K562 (cell line): ENCODE data around the gene GNPAT. TPM values are rescaled to one million over a fixed set of nuclear protein-coding genes. Genes with fewer than 3 reads are reported as not detected.

Experiments
- ATAC-seq: fragments of 200-7000 bp; cut with Tn5 transposase; 3 replicates; pipeline ENCODE4 v1.9.1; 2020; ENCODE audit warnings: moderate library complexity
- BruUV-seq: library from RNA; stranded (reverse); fragments of 400-500 nt; replicated peaks from 2 replicates; lab custom pipeline; 2021; lab: Mats Ljungman, UMichigan
- CTCF ChIA-PET: fragments of 300-600 bp; formaldehyde crosslinking; extraction: SDS; loops from one replicate; lab custom pipeline; 2021; ENCODE audit warnings: low intra/inter-chr PET ratio; lab: Yijun Ruan, JAX
- POLR2A ChIA-PET: fragments of 300-600, 350-650 bp; sonication (Branson Sonifier 250); formaldehyde crosslinking; extraction: SDS; loops from one replicate; lab custom pipeline; 2021; ENCODE audit warnings: antibody characterized with exemption, inconsistent platforms; lab: Yijun Ruan, JAX
- DNase-seq, 4 experiments: peaks; one replicate each; pipeline versions ENCODE4 v3.0.0 to v3.0.0-alpha.2; 2011 to 2018; ENCODE audit warnings: low spot score in 3 of 4, mixed read lengths in 3 of 4; ENCODE audit errors: extremely low read depth in 1 of 4
- FAIRE-seq: peaks from 2 replicates; lab custom pipeline; 2011; peaks lifted over from hg19 to GRCh38; lab: Jason Lieb, UNC
- H2AFZ ChIP-seq: 2 replicates; pipeline ENCODE4 v1.6.0; 2011; ENCODE audit warnings: low read depth, low read length, control low read depth, inconsistent platforms
- H3K27ac ChIP-seq: fragments of 200-600 bp; 3 replicates; pipeline ENCODE4 v1.8.0; 2011; ENCODE audit warnings: low read depth, mild to moderate bottlenecking, control low read depth, inconsistent platforms, low read length, moderate library complexity, mixed read lengths; ENCODE audit errors: extremely low read depth
- H3K27me3 ChIP-seq, 2 experiments: fragments of 300-600 bp in 1 of 2; 2 replicates in 1 of 2; 3 replicates in 1 of 2; pipeline versions ENCODE4 v1.6.0 to v1.8.0; 2011; ENCODE audit warnings: inconsistent platforms in 2 of 2, low read length in 2 of 2, mild to moderate bottlenecking in 1 of 2, mixed read lengths in 1 of 2, moderate library complexity in 1 of 2; ENCODE audit not compliant: control insufficient read depth in 2 of 2, insufficient read depth in 2 of 2
- H3K36me3 ChIP-seq: fragments of 300-600 bp; 3 replicates; pipeline ENCODE4 v1.8.0; 2011; ENCODE audit warnings: mild to moderate bottlenecking, low read length, inconsistent platforms; ENCODE audit not compliant: control insufficient read depth, insufficient read depth
- H3K4me1 ChIP-seq, 2 experiments: fragments of 200-600 bp in 1 of 2; replicated peaks in 1 of 2; 2 replicates in 1 of 2; 3 replicates in 1 of 2; pipeline versions ENCODE4 v1.5.1 to v1.8.0; 2011; ENCODE audit warnings: inconsistent platforms in 2 of 2, low read length in 2 of 2, mild to moderate bottlenecking in 1 of 2, mixed read lengths in 1 of 2, moderate library complexity in 1 of 2; ENCODE audit not compliant: control insufficient read depth in 2 of 2, insufficient read depth in 2 of 2
- H3K4me2 ChIP-seq: 2 replicates; pipeline ENCODE4 v1.6.1; 2011; ENCODE audit warnings: low read length, control low read depth, inconsistent platforms, mixed read lengths; ENCODE audit not compliant: insufficient read depth
- H3K4me3 ChIP-seq: fragments of 200-600 bp; sonication (generic), shearing (Covaris generic); 2 replicates; pipeline ENCODE4 v1.5.1; 2016; ENCODE audit warnings: control low read depth, inconsistent platforms
- H3K79me2 ChIP-seq: fragments of 200-600 bp; 3 replicates; pipeline ENCODE4 v1.8.0; 2011; ENCODE audit warnings: low read length, inconsistent platforms; ENCODE audit not compliant: control insufficient read depth, insufficient read depth
- H3K9ac ChIP-seq, 2 experiments: 2 replicates each; pipeline versions ENCODE4 v1.6.0 to v1.6.1; 2011; ENCODE audit warnings: low read depth in 2 of 2, low read length in 2 of 2, control low read depth in 1 of 2, inconsistent platforms in 1 of 2, mild to moderate bottlenecking in 1 of 2, mixed read lengths in 1 of 2; ENCODE audit not compliant: insufficient read depth in 1 of 2
- H3K9me1 ChIP-seq: one replicate; pipeline ENCODE4 v1.6.0; 2011; ENCODE audit warnings: inconsistent platforms, mild to moderate bottlenecking, low read length, moderate library complexity; ENCODE audit not compliant: control insufficient read depth, insufficient read depth
- H3K9me3 ChIP-seq: replicated peaks from 2 replicates; pipeline ENCODE4 v1.5.1; 2011; ENCODE audit warnings: low read depth, low read length, inconsistent platforms; ENCODE audit not compliant: control insufficient read depth, insufficient read depth
- H4K20me1 ChIP-seq: replicated peaks from 2 replicates; pipeline ENCODE4 v1.6.1; 2011; ENCODE audit warnings: low read length, inconsistent platforms, mixed read lengths; ENCODE audit not compliant: control insufficient read depth, insufficient read depth
- BRD4 ChIP-seq: fragments of 200-600 bp; sonication (generic); IDR thresholded peaks from 2 replicates; pipeline ENCODE4 v1.6.1; 2017; ENCODE audit warnings: inconsistent platforms
- C11orf30 ChIP-seq: fragments of 450-650 bp; IDR thresholded peaks from 2 replicates; pipeline ENCODE4 v1.6.1; 2016; ENCODE audit warnings: low read depth, mild to moderate bottlenecking
- CC2D1A ChIP-seq: fragments of 450-650 bp; IDR thresholded peaks from 2 replicates; pipeline ENCODE4 v1.6.1; 2017; ENCODE audit warnings: mild to moderate bottlenecking
- FOXK2 ChIP-seq, 2 experiments: fragments of 450-650 bp; IDR thresholded peaks in 1 of 2; conservative IDR thresholded peaks in 1 of 2; 2 replicates each; pipeline ENCODE4 v1.6.1; 2016; ENCODE audit warnings: low read depth in 2 of 2, mild to moderate bottlenecking in 1 of 2
- PHF20 ChIP-seq: fragments of 450-650 bp; IDR thresholded peaks from 2 replicates; pipeline ENCODE4 v1.6.1; 2018; ENCODE audit not compliant: partially characterized antibody
- ZKSCAN8 ChIP-seq: fragments of 200-800 bp; sonication (Bioruptor generic); IDR thresholded peaks from 2 replicates; pipeline ENCODE4 v1.6.1; 2016; ENCODE audit warnings: missing genetic modification characterization, missing compliant biosample characterization
- ZNF354B ChIP-seq: fragments of 250-450 bp; sonication (Bioruptor Pico); IDR thresholded peaks from 2 replicates; pipeline ENCODE4 v1.4.0; 2020
- ZNF384 ChIP-seq: IDR thresholded peaks from 2 replicates; pipeline ENCODE4 v1.6.1; 2012; ENCODE audit warnings: low read depth, low read length, improper control_type of control experiment
- WGBS: fragments of 100-300 bp; shearing (Covaris generic); methylation state at CpG from one replicate; pipeline ENCODE4 v1.1.6; 2016; ENCODE audit warnings: low coverage, mixed read lengths; ENCODE audit not compliant: insufficient coverage; ENCODE audit errors: missing lambda C conversion rate; 5-methylcytosine and 5-hydroxymethylcytosine counted together
- in situ Hi-C: fragments of 300-500 bp; cut with MboI; formaldehyde crosslinking; loops from 4 replicates; pipeline ENCODE4 v1.15.0; 2018; ENCODE audit warnings: inconsistent platforms, mixed read lengths
- intact Hi-C: fragments of 100-400 bp; cut with micrococcal nuclease; formaldehyde crosslinking; loops from 2 replicates; pipeline ENCODE4 v1.14.2; 2022
- polyA plus RNA-seq, 8 experiments: library from polyadenylated mRNA; depleted of rRNA in 4 of 8; stranded (reverse) in 5 of 8; unstranded in 3 of 8; fragments of >200 nt; fragmentation: Nextera tagmentation in 2 of 8; fragmentation: Illumina TruSeq in 1 of 8; extraction: Ambion mirVana in 2 of 8; extraction: Trizol in 1 of 8; gene quantifications; 2 replicates each; pipeline versions ENCODE4 v1.2.1 to v1.2.3, GENCODE V29; 2011 to 2014; ENCODE audit warnings: inconsistent platforms in 1 of 8, missing spikeins in 1 of 8
- total RNA-seq, 7 experiments: library from RNA; depleted of rRNA in 6 of 7; stranded (reverse); fragments of >200 nt in 6 of 7; fragmentation: Illumina TruSeq in 2 of 7; extraction: Trizol in 2 of 7; gene quantifications; 2 replicates each; pipeline versions ENCODE4 v1.2.1 to v1.2.3, GENCODE V29; 2011 to 2021; ENCODE audit warnings: low replicate concordance in 1 of 7
- TF ChIP-seq, protein P1 (sequence below): fragments of 200-600 bp; sonication (generic); IDR thresholded peaks from one replicate; pipeline ENCODE4 v1.6.1; 2012; ENCODE audit warnings: mild to moderate bottlenecking, low read depth, low read length, inconsistent platforms
- TF ChIP-seq, protein P2 (sequence below), 2 experiments: fragments of 450-650 bp in 1 of 2; sonication (generic) in 1 of 2; formaldehyde crosslinking; conservative IDR thresholded peaks; 2 replicates each; pipeline versions ENCODE4 v1.4.0 to v1.8.1; 2020 to 2022; ENCODE audit warnings: mild to moderate bottlenecking in 1 of 2, missing genetic modification reagents in 1 of 2

Gene GNPAT
- total and polyA plus RNA-seq, 9 of the 15 experiments (the other 6 are each of a cell fraction or from before 2014, with no cell fraction given), result 32.1 to 68.8 (median 50.7) TPM

DNA sequence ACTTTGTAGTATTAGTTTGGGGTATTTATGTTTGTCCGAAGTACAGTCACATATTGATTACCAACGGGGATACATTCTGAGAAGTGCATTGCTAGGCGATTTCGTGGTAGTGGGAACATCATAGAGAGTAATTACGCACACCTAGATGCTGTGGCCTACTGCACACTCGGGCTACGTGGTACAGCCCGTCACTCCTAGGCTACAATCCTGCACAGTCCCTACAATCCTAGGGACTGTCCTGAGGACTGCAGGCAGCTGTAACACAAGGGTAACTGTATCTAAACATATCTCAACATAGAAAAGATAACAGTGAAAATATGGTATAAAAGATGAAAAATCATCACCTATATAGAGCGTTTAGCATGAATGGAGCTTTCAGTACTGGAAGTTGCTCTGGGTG lies 78.1 kb downstream of the GNPAT start:
- H3K4me1 ChIP-seq, result no peaks in the 10 kb centered on the region; a peak in 1 of 5 replicates
- H3K9me3 ChIP-seq, result no peaks in the 10 kb centered on the region
- intact Hi-C loops, result no loop called here
- in situ Hi-C loops, result no loop called here
- H3K27ac ChIP-seq, result no peak overlapping the region
- BruUV-seq, result no TSS peak
- no peak overlapping the region for H3K4me3 ChIP-seq
- CTCF ChIA-PET, result no interaction called here
- WGBS, result 36% methylated on average over 9 of the region's 9 CpGs
- POLR2A ChIA-PET, result interaction anchor here (0.6 to 0.7 kb wide), 2 partner anchors 99 to 307 kb away, joined by 3 read pairs; partner anchors contain the start of gene DISC1
- H3K9ac ChIP-seq, result no peak overlapping the region
- FAIRE-seq (no peak), DNase-seq (no peak), ATAC-seq (peak; percentile 36; the same call in 2 of the 3 replicates)
- H3K9me1 ChIP-seq, result no peaks in the 10 kb centered on the region
- H3K27me3 ChIP-seq, result peaks cover 0 to 5% of the 10 kb centered on the region in 2 experiments; a peak in 2 of 5 replicates
- no peaks in the 10 kb centered on the region for H3K36me3 ChIP-seq
- H3K79me2 ChIP-seq, result no peaks in the 10 kb centered on the region
- H2AFZ ChIP-seq, result peak overlapping the region; percentile 44
- no peak overlapping the region for H3K4me2 ChIP-seq
- H4K20me1 ChIP-seq, result no peaks in the 10 kb centered on the region
- no peak for TF ChIP-seq ZNF384
- no peak for TF ChIP-seq PHF20
- TF ChIP-seq BRD4, result no peak
- TF ChIP-seq CC2D1A, result no peak
- TF ChIP-seq ZNF354B (CRISPR knock-in tag), result no peak
- TF ChIP-seq C11orf30, result no peak
- no peak for TF ChIP-seq ZKSCAN8
- TF ChIP-seq, protein P1, sequence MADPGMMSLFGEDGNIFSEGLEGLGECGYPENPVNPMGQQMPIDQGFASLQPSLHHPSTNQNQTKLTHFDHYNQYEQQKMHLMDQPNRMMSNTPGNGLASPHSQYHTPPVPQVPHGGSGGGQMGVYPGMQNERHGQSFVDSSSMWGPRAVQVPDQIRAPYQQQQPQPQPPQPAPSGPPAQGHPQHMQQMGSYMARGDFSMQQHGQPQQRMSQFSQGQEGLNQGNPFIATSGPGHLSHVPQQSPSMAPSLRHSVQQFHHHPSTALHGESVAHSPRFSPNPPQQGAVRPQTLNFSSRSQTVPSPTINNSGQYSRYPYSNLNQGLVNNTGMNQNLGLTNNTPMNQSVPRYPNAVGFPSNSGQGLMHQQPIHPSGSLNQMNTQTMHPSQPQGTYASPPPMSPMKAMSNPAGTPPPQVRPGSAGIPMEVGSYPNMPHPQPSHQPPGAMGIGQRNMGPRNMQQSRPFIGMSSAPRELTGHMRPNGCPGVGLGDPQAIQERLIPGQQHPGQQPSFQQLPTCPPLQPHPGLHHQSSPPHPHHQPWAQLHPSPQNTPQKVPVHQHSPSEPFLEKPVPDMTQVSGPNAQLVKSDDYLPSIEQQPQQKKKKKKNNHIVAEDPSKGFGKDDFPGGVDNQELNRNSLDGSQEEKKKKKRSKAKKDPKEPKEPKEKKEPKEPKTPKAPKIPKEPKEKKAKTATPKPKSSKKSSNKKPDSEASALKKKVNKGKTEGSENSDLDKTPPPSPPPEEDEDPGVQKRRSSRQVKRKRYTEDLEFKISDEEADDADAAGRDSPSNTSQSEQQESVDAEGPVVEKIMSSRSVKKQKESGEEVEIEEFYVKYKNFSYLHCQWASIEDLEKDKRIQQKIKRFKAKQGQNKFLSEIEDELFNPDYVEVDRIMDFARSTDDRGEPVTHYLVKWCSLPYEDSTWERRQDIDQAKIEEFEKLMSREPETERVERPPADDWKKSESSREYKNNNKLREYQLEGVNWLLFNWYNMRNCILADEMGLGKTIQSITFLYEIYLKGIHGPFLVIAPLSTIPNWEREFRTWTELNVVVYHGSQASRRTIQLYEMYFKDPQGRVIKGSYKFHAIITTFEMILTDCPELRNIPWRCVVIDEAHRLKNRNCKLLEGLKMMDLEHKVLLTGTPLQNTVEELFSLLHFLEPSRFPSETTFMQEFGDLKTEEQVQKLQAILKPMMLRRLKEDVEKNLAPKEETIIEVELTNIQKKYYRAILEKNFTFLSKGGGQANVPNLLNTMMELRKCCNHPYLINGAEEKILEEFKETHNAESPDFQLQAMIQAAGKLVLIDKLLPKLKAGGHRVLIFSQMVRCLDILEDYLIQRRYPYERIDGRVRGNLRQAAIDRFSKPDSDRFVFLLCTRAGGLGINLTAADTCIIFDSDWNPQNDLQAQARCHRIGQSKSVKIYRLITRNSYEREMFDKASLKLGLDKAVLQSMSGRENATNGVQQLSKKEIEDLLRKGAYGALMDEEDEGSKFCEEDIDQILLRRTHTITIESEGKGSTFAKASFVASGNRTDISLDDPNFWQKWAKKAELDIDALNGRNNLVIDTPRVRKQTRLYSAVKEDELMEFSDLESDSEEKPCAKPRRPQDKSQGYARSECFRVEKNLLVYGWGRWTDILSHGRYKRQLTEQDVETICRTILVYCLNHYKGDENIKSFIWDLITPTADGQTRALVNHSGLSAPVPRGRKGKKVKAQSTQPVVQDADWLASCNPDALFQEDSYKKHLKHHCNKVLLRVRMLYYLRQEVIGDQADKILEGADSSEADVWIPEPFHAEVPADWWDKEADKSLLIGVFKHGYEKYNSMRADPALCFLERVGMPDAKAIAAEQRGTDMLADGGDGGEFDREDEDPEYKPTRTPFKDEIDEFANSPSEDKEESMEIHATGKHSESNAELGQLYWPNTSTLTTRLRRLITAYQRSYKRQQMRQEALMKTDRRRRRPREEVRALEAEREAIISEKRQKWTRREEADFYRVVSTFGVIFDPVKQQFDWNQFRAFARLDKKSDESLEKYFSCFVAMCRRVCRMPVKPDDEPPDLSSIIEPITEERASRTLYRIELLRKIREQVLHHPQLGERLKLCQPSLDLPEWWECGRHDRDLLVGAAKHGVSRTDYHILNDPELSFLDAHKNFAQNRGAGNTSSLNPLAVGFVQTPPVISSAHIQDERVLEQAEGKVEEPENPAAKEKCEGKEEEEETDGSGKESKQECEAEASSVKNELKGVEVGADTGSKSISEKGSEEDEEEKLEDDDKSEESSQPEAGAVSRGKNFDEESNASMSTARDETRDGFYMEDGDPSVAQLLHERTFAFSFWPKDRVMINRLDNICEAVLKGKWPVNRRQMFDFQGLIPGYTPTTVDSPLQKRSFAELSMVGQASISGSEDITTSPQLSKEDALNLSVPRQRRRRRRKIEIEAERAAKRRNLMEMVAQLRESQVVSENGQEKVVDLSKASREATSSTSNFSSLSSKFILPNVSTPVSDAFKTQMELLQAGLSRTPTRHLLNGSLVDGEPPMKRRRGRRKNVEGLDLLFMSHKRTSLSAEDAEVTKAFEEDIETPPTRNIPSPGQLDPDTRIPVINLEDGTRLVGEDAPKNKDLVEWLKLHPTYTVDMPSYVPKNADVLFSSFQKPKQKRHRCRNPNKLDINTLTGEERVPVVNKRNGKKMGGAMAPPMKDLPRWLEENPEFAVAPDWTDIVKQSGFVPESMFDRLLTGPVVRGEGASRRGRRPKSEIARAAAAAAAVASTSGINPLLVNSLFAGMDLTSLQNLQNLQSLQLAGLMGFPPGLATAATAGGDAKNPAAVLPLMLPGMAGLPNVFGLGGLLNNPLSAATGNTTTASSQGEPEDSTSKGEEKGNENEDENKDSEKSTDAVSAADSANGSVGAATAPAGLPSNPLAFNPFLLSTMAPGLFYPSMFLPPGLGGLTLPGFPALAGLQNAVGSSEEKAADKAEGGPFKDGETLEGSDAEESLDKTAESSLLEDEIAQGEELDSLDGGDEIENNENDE, result no peak
- TF ChIP-seq FOXK2 (conservative IDR thresholded peaks at IDR 0.05 in 1 of 2, IDR thresholded peaks at IDR 0.05 in 1 of 2; ENCODE audit: low read depth in 2 of 2), result no peak
- TF ChIP-seq, protein P2, sequence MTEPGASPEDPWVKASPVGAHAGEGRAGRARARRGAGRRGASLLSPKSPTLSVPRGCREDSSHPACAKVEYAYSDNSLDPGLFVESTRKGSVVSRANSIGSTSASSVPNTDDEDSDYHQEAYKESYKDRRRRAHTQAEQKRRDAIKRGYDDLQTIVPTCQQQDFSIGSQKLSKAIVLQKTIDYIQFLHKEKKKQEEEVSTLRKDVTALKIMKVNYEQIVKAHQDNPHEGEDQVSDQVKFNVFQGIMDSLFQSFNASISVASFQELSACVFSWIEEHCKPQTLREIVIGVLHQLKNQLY (CRISPR knock-in tag; conservative IDR thresholded peaks at IDR 0.05), result no peak
